ENCODE data around the gene ODC1.
A peak's percentile ranks its signal among the peaks of the same experiment; 100 is the strongest.
"Not testable (repeated sequence)": the region's sequence is repeated elsewhere in the genome, so short reads cannot be mapped to it uniquely, and the experiment has no call there.

The ODC1 gene

GRCh38 chr2:10452312-10452711 lies 4.2 kb upstream of the ODC1 start:
- 88 to 100% methylated on average over 3 of the region's 3 CpGs for WGBS, 2 experiments (ENCODE audit: insufficient coverage in 2 of 2)
- Histone ChIP-seq H3K4me1 (ENCODE audit: control insufficient read depth, insufficient read depth, low read length, poor library complexity, severe bottlenecking) (peaks cover 3% of the 10 kb centered on the region), H3K4me3 (ENCODE audit: extremely low read depth, insufficient read depth, low read length, poor library complexity, severe bottlenecking) (no peak overlapping the region), H3K9me3 (ENCODE audit: control insufficient read depth, low read length) (no peaks in the 10 kb centered on the region), H3K36me3 (ENCODE audit: control insufficient read depth, insufficient read depth, low read length) (no peaks in the 10 kb centered on the region), H3K27ac (ENCODE audit: low read depth, low read length, severe bottlenecking) (no peak overlapping the region)

- Histone ChIP-seq H3K4me3 (ENCODE audit: extremely low read depth, insufficient read depth, low read length, poor library complexity, severe bottlenecking) (no peak overlapping the region), H3K27ac (ENCODE audit: low read depth, low read length, severe bottlenecking) (no peak overlapping the region), H3K36me3 (ENCODE audit: control insufficient read depth, insufficient read depth, low read length) (no peaks in the 10 kb centered on the region), H3K4me1 (ENCODE audit: control insufficient read depth, insufficient read depth, low read length, poor library complexity, severe bottlenecking) (peaks cover 3% of the 10 kb centered on the region), H3K9me3 (ENCODE audit: control insufficient read depth, low read length) (no peaks in the 10 kb centered on the region)
- WGBS, 2 experiments (ENCODE audit: insufficient coverage in 2 of 2), result 95 to 100% methylated on average over 2 to 6 of the region's 6 CpGs
These were observed 3.7 kb upstream of the ODC1 start for GRCh38 chr2:10451819-10452218.

DNA sequence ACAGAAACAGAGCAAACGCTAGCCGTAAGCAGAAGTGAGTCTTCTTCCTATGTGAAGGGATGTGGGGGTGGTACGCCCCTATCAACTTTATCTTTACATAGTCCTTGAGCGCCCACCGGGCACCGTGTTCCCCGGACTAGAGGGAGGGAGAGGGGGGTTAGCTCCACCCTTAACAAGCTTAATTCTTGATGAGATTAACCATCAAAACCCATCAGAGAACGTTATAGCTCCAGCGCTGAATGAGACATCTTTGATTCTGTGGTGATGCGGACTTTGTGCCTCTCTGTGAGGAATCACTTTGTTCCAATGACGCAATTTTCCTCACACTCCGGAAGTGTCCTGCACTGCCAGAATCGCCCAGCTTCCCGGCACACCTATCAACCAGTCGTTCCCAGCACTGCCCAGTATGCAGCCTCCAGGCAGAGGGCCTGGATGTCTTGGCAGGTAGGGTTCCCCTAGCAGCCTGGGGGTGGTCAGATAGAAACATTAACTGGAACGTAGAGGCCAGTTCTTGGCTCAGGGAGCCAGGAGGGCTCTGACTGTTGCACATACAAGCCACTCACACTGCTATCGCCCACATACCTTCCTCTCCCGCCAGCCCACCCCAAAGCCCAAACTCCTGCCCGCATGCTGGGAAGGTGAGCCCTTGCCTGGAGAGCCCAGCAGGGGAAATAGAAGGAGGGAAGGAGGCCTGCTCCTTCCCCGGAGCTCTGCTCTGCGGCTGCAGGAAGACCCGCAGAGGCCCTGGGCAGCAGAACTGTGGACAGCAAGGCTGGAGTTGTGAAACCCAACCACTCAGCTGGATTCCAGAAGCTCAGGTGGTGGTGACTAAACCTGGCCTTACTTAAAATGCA lies 1.9 kb upstream of the ODC1 start:
- no peaks in the 10 kb centered on the region for H3K9me3 ChIP-seq (ENCODE audit: control insufficient read depth, low read length)
- H3K27ac ChIP-seq (ENCODE audit: low read depth, low read length, severe bottlenecking), result no peak overlapping the region
- 87 to 93% methylated on average over 12 to 17 of the region's 22 CpGs for WGBS, 2 experiments (ENCODE audit: insufficient coverage in 2 of 2)
- no peak overlapping the region for H3K4me3 ChIP-seq (ENCODE audit: extremely low read depth, insufficient read depth, low read length, poor library complexity, severe bottlenecking)
- H3K4me1 ChIP-seq (ENCODE audit: control insufficient read depth, insufficient read depth, low read length, poor library complexity, severe bottlenecking), result peaks cover 10% of the 10 kb centered on the region
- H3K36me3 ChIP-seq (ENCODE audit: control insufficient read depth, insufficient read depth, low read length), result peaks cover 8% of the 10 kb centered on the region

DNA sequence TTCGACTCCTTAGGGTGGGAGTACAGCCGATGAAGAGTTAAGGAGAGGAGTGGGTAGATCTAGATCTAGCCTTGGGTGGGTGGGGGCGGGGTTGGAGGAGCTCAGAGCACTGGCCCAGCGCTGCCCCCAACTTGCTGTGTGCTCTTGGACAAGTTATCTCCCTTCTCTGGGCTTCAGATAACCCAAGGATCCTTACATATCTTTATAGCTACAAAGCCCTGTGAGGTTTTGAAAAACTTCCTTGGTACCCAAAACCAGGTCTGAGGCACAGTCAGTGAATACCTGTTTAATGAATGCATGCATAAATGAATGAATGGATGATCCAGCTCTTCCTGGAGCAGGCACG lies 1.3 kb upstream of the ODC1 start:
- peak overlapping the region; percentile 61 for H3K4me3 ChIP-seq (ENCODE audit: extremely low read depth, insufficient read depth, low read length, poor library complexity, severe bottlenecking)
- no peak overlapping the region for H3K27ac ChIP-seq (ENCODE audit: low read depth, low read length, severe bottlenecking)
- H3K4me1 ChIP-seq (ENCODE audit: control insufficient read depth, insufficient read depth, low read length, poor library complexity, severe bottlenecking), result peaks cover 10% of the 10 kb centered on the region
- peaks cover 14% of the 10 kb centered on the region for H3K36me3 ChIP-seq (ENCODE audit: control insufficient read depth, insufficient read depth, low read length)
- no peaks in the 10 kb centered on the region for H3K9me3 ChIP-seq (ENCODE audit: control insufficient read depth, low read length)
- 83 to 88% methylated on average over 1 of the region's 5 CpGs for WGBS, 2 experiments (ENCODE audit: insufficient coverage in 2 of 2)

DNA sequence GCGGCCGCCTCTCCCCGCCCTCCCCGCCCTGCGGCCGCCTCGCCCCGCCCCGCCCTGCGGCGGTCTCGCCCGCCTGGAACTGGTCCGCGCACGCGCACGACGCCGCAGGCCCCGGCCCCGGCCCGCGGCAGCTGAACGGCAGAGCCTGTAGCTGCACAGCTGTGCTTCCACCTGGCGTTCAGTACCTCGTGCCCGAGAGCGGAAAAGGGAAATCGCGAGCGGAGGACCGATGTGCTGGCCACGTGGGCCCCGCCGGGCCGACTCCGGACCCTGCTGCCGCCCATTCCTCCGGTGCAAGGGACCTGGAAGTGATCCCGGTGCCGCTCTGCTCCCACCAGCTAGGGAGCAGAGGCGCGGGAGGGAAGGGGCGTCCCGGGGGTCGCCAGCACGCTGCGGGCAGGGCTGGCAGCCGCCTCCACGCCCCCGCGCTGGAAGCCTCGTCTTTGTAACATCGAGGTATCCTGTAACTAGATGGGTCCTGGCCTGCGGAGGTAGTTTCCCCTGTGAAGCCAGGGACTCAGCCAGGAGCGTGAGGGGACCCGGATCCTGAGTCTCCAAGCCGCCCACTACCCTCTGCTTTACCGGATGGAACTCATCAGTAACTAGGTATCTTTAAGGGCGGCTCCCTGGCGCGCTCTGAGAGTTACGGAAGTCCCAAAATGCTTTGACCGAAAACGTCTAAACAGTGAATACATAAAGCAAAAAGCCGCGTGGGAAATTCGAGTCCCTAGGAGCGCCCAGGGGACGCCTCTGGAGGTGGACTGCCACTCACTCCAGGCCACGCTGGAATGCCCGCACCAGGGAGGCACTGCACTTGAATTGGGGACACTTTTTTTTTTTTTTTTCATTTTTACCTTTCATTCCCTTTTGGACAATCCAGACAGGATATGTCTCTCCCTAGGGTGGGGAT lies 704 bp upstream of the ODC1 start:
- WGBS, 2 experiments (ENCODE audit: insufficient coverage in 2 of 2), result 1 to 2% methylated on average over 56 to 68 of the region's 73 CpGs
- Histone ChIP-seq H3K36me3 (ENCODE audit: control insufficient read depth, insufficient read depth, low read length) (peaks cover 20% of the 10 kb centered on the region), H3K4me1 (ENCODE audit: control insufficient read depth, insufficient read depth, low read length, poor library complexity, severe bottlenecking) (peaks cover 10% of the 10 kb centered on the region), H3K4me3 (ENCODE audit: extremely low read depth, insufficient read depth, low read length, poor library complexity, severe bottlenecking) (peak overlapping the region; percentile 61), H3K9me3 (ENCODE audit: control insufficient read depth, low read length) (no peaks in the 10 kb centered on the region), H3K27ac (ENCODE audit: low read depth, low read length, severe bottlenecking) (peak overlapping the region; percentile 85)

DNA sequence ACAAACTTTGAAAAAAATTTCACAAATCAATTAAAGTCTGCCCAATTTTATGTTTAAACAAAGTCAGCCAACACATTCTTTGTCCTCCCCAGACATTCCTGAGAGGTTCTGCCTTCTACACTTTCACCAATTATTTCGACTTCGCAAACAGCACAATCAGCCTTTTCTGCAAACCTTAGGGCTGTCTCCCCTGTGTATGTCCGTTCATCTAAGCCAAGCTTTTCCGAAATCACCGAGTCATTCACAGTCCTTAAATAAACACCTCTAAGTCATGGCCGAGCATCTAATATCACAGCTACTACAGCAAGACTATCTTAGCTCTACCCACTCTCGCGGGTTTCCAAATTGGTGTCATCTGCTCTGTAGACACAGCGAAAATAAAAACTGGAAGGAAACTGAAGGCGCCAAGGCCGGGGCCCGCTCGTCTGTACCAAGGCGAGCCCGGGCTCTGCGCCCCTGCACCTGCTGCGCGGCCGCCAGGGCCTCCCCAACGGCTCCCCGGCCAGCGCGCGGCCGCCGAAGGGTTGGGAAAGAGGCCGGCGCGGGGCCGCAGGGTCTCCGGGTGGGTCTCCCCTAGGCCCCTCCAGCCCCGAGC lies 730 bp downstream of the ODC1 start:
- H3K4me1 ChIP-seq (ENCODE audit: control insufficient read depth, insufficient read depth, low read length, poor library complexity, severe bottlenecking), result peaks cover 10% of the 10 kb centered on the region
- H3K9me3 ChIP-seq (ENCODE audit: control insufficient read depth, low read length), result no peaks in the 10 kb centered on the region
- WGBS, 2 experiments (ENCODE audit: insufficient coverage in 2 of 2), result 3 to 4% methylated on average over 26 to 32 of the region's 32 CpGs
- peak overlapping the region; percentile 58 for H3K4me3 ChIP-seq (ENCODE audit: extremely low read depth, insufficient read depth, low read length, poor library complexity, severe bottlenecking)
- peak overlapping the region; percentile 90 for H3K27ac ChIP-seq (ENCODE audit: low read depth, low read length, severe bottlenecking)
- H3K36me3 ChIP-seq (ENCODE audit: control insufficient read depth, insufficient read depth, low read length), result peaks cover 34% of the 10 kb centered on the region

- no peak overlapping the region for H3K27ac ChIP-seq (ENCODE audit: low read depth, low read length, severe bottlenecking)
- peaks cover 42% of the 10 kb centered on the region for H3K36me3 ChIP-seq (ENCODE audit: control insufficient read depth, insufficient read depth, low read length)
- WGBS, 2 experiments (ENCODE audit: insufficient coverage in 2 of 2), result 76 to 100% methylated on average over 1 to 3 of the region's 6 CpGs
- H3K9me3 ChIP-seq (ENCODE audit: control insufficient read depth, low read length), result no peaks in the 10 kb centered on the region
- peak overlapping the region; percentile 58 for H3K4me3 ChIP-seq (ENCODE audit: extremely low read depth, insufficient read depth, low read length, poor library complexity, severe bottlenecking)
- peaks cover 10% of the 10 kb centered on the region for H3K4me1 ChIP-seq (ENCODE audit: control insufficient read depth, insufficient read depth, low read length, poor library complexity, severe bottlenecking)
These were observed 1.5 kb downstream of the ODC1 start for GRCh38 chr2:10446631-10447030.

- no peak overlapping the region for H3K4me3 ChIP-seq (ENCODE audit: extremely low read depth, insufficient read depth, low read length, poor library complexity, severe bottlenecking)
- 97 to 100% methylated on average over 4 to 5 of the region's 5 CpGs for WGBS, 2 experiments (ENCODE audit: insufficient coverage in 2 of 2)
- H3K36me3 ChIP-seq (ENCODE audit: control insufficient read depth, insufficient read depth, low read length), result peaks cover 64% of the 10 kb centered on the region
- no peaks in the 10 kb centered on the region for H3K9me3 ChIP-seq (ENCODE audit: control insufficient read depth, low read length)
- H3K4me1 ChIP-seq (ENCODE audit: control insufficient read depth, insufficient read depth, low read length, poor library complexity, severe bottlenecking), result peaks cover 7% of the 10 kb centered on the region
- H3K27ac ChIP-seq (ENCODE audit: low read depth, low read length, severe bottlenecking), result no peak overlapping the region
These were observed 3.7 kb downstream of the ODC1 start for GRCh38 chr2:10444463-10444862.

DNA sequence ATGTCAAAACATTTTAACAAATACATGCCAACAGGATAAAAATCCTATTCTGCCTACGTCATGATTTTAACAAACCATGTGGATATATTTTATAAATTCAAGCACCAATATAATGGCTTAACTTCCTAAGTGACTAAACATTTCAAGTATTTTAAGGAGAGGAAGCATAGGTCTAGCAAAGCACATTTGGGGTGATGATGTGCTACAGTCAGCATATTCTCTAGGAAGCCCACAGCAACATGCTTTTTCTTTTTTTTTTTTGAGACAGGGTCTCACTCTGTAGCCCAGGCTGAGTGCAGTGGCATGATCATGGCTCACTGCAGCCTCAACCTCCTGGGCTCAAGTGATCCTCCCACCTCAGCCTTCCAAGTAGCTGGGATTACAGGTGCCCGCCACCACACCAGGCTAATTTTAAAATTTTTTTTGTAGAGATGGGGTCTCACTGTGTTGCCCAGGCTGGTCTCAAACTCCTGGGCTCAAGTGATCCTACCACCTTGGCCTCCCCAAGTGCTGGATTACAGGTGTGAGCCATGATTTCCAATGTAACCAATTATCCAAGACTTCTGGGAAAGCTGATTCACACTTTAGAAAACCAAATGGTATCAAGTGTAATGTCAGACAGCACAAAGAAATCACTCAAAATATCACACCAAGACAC lies 5.5 kb downstream of the ODC1 start:
- not testable (repeated sequence) for H3K9me3 ChIP-seq (ENCODE audit: control insufficient read depth, low read length); H3K4me1 ChIP-seq (ENCODE audit: control insufficient read depth, insufficient read depth, low read length, poor library complexity, severe bottlenecking); H3K27ac ChIP-seq (ENCODE audit: low read depth, low read length, severe bottlenecking); H3K4me3 ChIP-seq (ENCODE audit: extremely low read depth, insufficient read depth, low read length, poor library complexity, severe bottlenecking)
- WGBS, 2 experiments (ENCODE audit: insufficient coverage in 2 of 2), result 100% methylated on average over 1 of the region's 2 CpGs; no CpG with 5 or more reads in 1 of the 2 experiments
- H3K36me3 ChIP-seq (ENCODE audit: control insufficient read depth, insufficient read depth, low read length), result peaks cover 69% of the 10 kb centered on the region

GRCh38 chr2:10441948-10442347 lies 6.2 kb downstream of the ODC1 start:
- WGBS, 2 experiments (ENCODE audit: insufficient coverage in 2 of 2), result 96 to 97% methylated on average over 8 of the region's 8 CpGs
- no peaks in the 10 kb centered on the region for H3K9me3 ChIP-seq (ENCODE audit: control insufficient read depth, low read length)
- H3K27ac ChIP-seq (ENCODE audit: low read depth, low read length, severe bottlenecking), result no peak overlapping the region
- peaks cover 69% of the 10 kb centered on the region for H3K36me3 ChIP-seq (ENCODE audit: control insufficient read depth, insufficient read depth, low read length)
- H3K4me3 ChIP-seq (ENCODE audit: extremely low read depth, insufficient read depth, low read length, poor library complexity, severe bottlenecking), result no peak overlapping the region
- H3K4me1 ChIP-seq (ENCODE audit: control insufficient read depth, insufficient read depth, low read length, poor library complexity, severe bottlenecking), result peaks cover 7% of the 10 kb centered on the region
